ENCODE results near the gene PLXDC2.

The PLXDC2 gene

GRCh38 chr10:20147684-20148083, 331.5 kb downstream of the PLXDC2 start:
- Histone ChIP-seq H3K36me3 (ENCODE audit: control insufficient read depth in 2 of 2, insufficient read depth in 2 of 2, low read length in 2 of 2) (no peaks in the 10 kb centered on the region), H3K27ac (ENCODE audit: low read length) (no peak overlapping the region), H3K4me1 (ENCODE audit: control insufficient read depth, insufficient read depth, low read length) (no peaks in the 10 kb centered on the region), H3K9me3 (ENCODE audit: control insufficient read depth in 2 of 2, low read length in 2 of 2) (no peaks in the 10 kb centered on the region), H3K27me3 (ENCODE audit: control insufficient read depth in 1 of 2, insufficient read depth in 2 of 2, low read length in 2 of 2) (no peaks in the 10 kb centered on the region), H3K4me3 (ENCODE audit: low read length in 2 of 2) (no peak overlapping the region), H3K9ac (ENCODE audit: low read length in 2 of 2) (no peak overlapping the region)

- Histone ChIP-seq H3K36me3 (ENCODE audit: control insufficient read depth in 2 of 2, insufficient read depth in 2 of 2, low read length in 2 of 2) (no peaks in the 10 kb centered on the region), H3K4me1 (ENCODE audit: control insufficient read depth, insufficient read depth, low read length) (no peaks in the 10 kb centered on the region), H3K27me3 (ENCODE audit: control insufficient read depth in 1 of 2, insufficient read depth in 2 of 2, low read length in 2 of 2) (no peaks in the 10 kb centered on the region), H3K4me3 (ENCODE audit: low read length in 2 of 2) (no peak overlapping the region), H3K9ac (ENCODE audit: low read length in 2 of 2) (no peak overlapping the region), H3K9me3 (ENCODE audit: control insufficient read depth in 2 of 2, low read length in 2 of 2) (no peaks in the 10 kb centered on the region), H3K27ac (ENCODE audit: low read length) (no peak overlapping the region)
Observed at GRCh38 chr10:20156511-20156910, 340.3 kb downstream of the PLXDC2 start.

- Histone ChIP-seq H3K27me3 (ENCODE audit: control insufficient read depth in 1 of 2, insufficient read depth in 2 of 2, low read length in 2 of 2) (no peaks in the 10 kb centered on the region), H3K36me3 (ENCODE audit: control insufficient read depth in 2 of 2, insufficient read depth in 2 of 2, low read length in 2 of 2) (no peaks in the 10 kb centered on the region), H3K27ac (ENCODE audit: low read length) (no peak overlapping the region), H3K4me1 (ENCODE audit: control insufficient read depth, insufficient read depth, low read length) (no peaks in the 10 kb centered on the region), H3K4me3 (ENCODE audit: low read length in 2 of 2) (no peak overlapping the region), H3K9ac (ENCODE audit: low read length in 2 of 2) (no peak overlapping the region), H3K9me3 (ENCODE audit: control insufficient read depth in 2 of 2, low read length in 2 of 2) (no peaks in the 10 kb centered on the region)
Observed at GRCh38 chr10:20157314-20157713, 341.1 kb downstream of the PLXDC2 start.

GRCh38 chr10:20158086-20158485, 341.9 kb downstream of the PLXDC2 start:
- no peak overlapping the region for H3K4me3 ChIP-seq (ENCODE audit: low read length in 2 of 2)
- no peaks in the 10 kb centered on the region for H3K9me3 ChIP-seq (ENCODE audit: control insufficient read depth in 2 of 2, low read length in 2 of 2)
- H3K27me3 ChIP-seq (ENCODE audit: control insufficient read depth in 1 of 2, insufficient read depth in 2 of 2, low read length in 2 of 2) = no peaks in the 10 kb centered on the region
- no peak overlapping the region for H3K9ac ChIP-seq (ENCODE audit: low read length in 2 of 2)
- no peaks in the 10 kb centered on the region for H3K4me1 ChIP-seq (ENCODE audit: control insufficient read depth, insufficient read depth, low read length)
- no peaks in the 10 kb centered on the region for H3K36me3 ChIP-seq (ENCODE audit: control insufficient read depth in 2 of 2, insufficient read depth in 2 of 2, low read length in 2 of 2)
- no peak overlapping the region for H3K27ac ChIP-seq (ENCODE audit: low read length)

GRCh38 chr10:20162123-20162522, 345.9 kb downstream of the PLXDC2 start:
- Histone ChIP-seq H3K36me3 (ENCODE audit: control insufficient read depth in 2 of 2, insufficient read depth in 2 of 2, low read length in 2 of 2) (peaks cover 0 to 4% of the 10 kb centered on the region in 2 donors), H3K27ac (ENCODE audit: low read length) (no peak overlapping the region), H3K9ac (ENCODE audit: low read length in 2 of 2) (no peak overlapping the region), H3K9me3 (ENCODE audit: control insufficient read depth in 2 of 2, low read length in 2 of 2) (no peaks in the 10 kb centered on the region), H3K27me3 (ENCODE audit: control insufficient read depth in 1 of 2, insufficient read depth in 2 of 2, low read length in 2 of 2) (no peaks in the 10 kb centered on the region), H3K4me1 (ENCODE audit: control insufficient read depth, insufficient read depth, low read length) (no peaks in the 10 kb centered on the region), H3K4me3 (ENCODE audit: low read length in 2 of 2) (no peak overlapping the region)

GRCh38 chr10:20166096-20166675, 350.0 kb downstream of the PLXDC2 start:
- no peak overlapping the region for H3K4me3 ChIP-seq (ENCODE audit: low read length in 2 of 2)
- no peaks in the 10 kb centered on the region for H3K4me1 ChIP-seq (ENCODE audit: control insufficient read depth, insufficient read depth, low read length)
- no peaks in the 10 kb centered on the region for H3K9me3 ChIP-seq (ENCODE audit: control insufficient read depth in 2 of 2, low read length in 2 of 2)
- no peak overlapping the region for H3K9ac ChIP-seq (ENCODE audit: low read length in 2 of 2)
- no peaks in the 10 kb centered on the region for H3K27me3 ChIP-seq (ENCODE audit: control insufficient read depth in 1 of 2, insufficient read depth in 2 of 2, low read length in 2 of 2)
- H3K36me3 ChIP-seq (ENCODE audit: control insufficient read depth in 2 of 2, insufficient read depth in 2 of 2, low read length in 2 of 2) = peaks cover 0 to 4% of the 10 kb centered on the region in 2 donors
- H3K27ac ChIP-seq (ENCODE audit: low read length) = no peak overlapping the region

GRCh38 chr10:20170661-20171060, 354.4 kb downstream of the PLXDC2 start:
- Histone ChIP-seq H3K9me3 (ENCODE audit: control insufficient read depth in 2 of 2, low read length in 2 of 2) (no peaks in the 10 kb centered on the region), H3K27ac (ENCODE audit: low read length) (no peak overlapping the region), H3K4me3 (ENCODE audit: low read length in 2 of 2) (no peak overlapping the region), H3K9ac (ENCODE audit: low read length in 2 of 2) (no peak overlapping the region), H3K4me1 (ENCODE audit: control insufficient read depth, insufficient read depth, low read length) (no peaks in the 10 kb centered on the region), H3K27me3 (ENCODE audit: control insufficient read depth in 1 of 2, insufficient read depth in 2 of 2, low read length in 2 of 2) (no peaks in the 10 kb centered on the region), H3K36me3 (ENCODE audit: control insufficient read depth in 2 of 2, insufficient read depth in 2 of 2, low read length in 2 of 2) (no peaks in the 10 kb centered on the region)

- H3K36me3 ChIP-seq (ENCODE audit: control insufficient read depth in 2 of 2, insufficient read depth in 2 of 2, low read length in 2 of 2) = no peaks in the 10 kb centered on the region
- no peaks in the 10 kb centered on the region for H3K9me3 ChIP-seq (ENCODE audit: control insufficient read depth in 2 of 2, low read length in 2 of 2)
- no peaks in the 10 kb centered on the region for H3K27me3 ChIP-seq (ENCODE audit: control insufficient read depth in 1 of 2, insufficient read depth in 2 of 2, low read length in 2 of 2)
- no peak overlapping the region for H3K27ac ChIP-seq (ENCODE audit: low read length)
- no peak overlapping the region for H3K9ac ChIP-seq (ENCODE audit: low read length in 2 of 2)
- no peaks in the 10 kb centered on the region for H3K4me1 ChIP-seq (ENCODE audit: control insufficient read depth, insufficient read depth, low read length)
- H3K4me3 ChIP-seq (ENCODE audit: low read length in 2 of 2) = no peak overlapping the region
Observed at GRCh38 chr10:20173046-20173445, 356.8 kb downstream of the PLXDC2 start.

GRCh38 chr10:20175719-20176118, 359.5 kb downstream of the PLXDC2 start:
- Histone ChIP-seq H3K27ac (ENCODE audit: low read length) (no peak overlapping the region), H3K4me3 (ENCODE audit: low read length in 2 of 2) (no peak overlapping the region), H3K9ac (ENCODE audit: low read length in 2 of 2) (no peak overlapping the region), H3K9me3 (ENCODE audit: control insufficient read depth in 2 of 2, low read length in 2 of 2) (no peaks in the 10 kb centered on the region), H3K4me1 (ENCODE audit: control insufficient read depth, insufficient read depth, low read length) (no peaks in the 10 kb centered on the region), H3K27me3 (ENCODE audit: control insufficient read depth in 1 of 2, insufficient read depth in 2 of 2, low read length in 2 of 2) (no peaks in the 10 kb centered on the region), H3K36me3 (ENCODE audit: control insufficient read depth in 2 of 2, insufficient read depth in 2 of 2, low read length in 2 of 2) (no peaks in the 10 kb centered on the region)

GRCh38 chr10:20180766-20181165, 364.5 kb downstream of the PLXDC2 start:
- H3K4me1 ChIP-seq (ENCODE audit: control insufficient read depth, insufficient read depth, low read length) = no peaks in the 10 kb centered on the region
- H3K27me3 ChIP-seq (ENCODE audit: control insufficient read depth in 1 of 2, insufficient read depth in 2 of 2, low read length in 2 of 2) = no peaks in the 10 kb centered on the region
- no peaks in the 10 kb centered on the region for H3K9me3 ChIP-seq (ENCODE audit: control insufficient read depth in 2 of 2, low read length in 2 of 2)
- H3K27ac ChIP-seq (ENCODE audit: low read length) = no peak overlapping the region
- H3K36me3 ChIP-seq (ENCODE audit: control insufficient read depth in 2 of 2, insufficient read depth in 2 of 2, low read length in 2 of 2) = no peaks in the 10 kb centered on the region
- H3K9ac ChIP-seq (ENCODE audit: low read length in 2 of 2) = no peak overlapping the region
- no peak overlapping the region for H3K4me3 ChIP-seq (ENCODE audit: low read length in 2 of 2)

GRCh38 chr10:20181434-20181833, 365.2 kb downstream of the PLXDC2 start:
- Histone ChIP-seq H3K9ac (ENCODE audit: low read length in 2 of 2) (no peak overlapping the region), H3K27ac (ENCODE audit: low read length) (no peak overlapping the region), H3K9me3 (ENCODE audit: control insufficient read depth in 2 of 2, low read length in 2 of 2) (no peaks in the 10 kb centered on the region), H3K4me1 (ENCODE audit: control insufficient read depth, insufficient read depth, low read length) (no peaks in the 10 kb centered on the region), H3K36me3 (ENCODE audit: control insufficient read depth in 2 of 2, insufficient read depth in 2 of 2, low read length in 2 of 2) (no peaks in the 10 kb centered on the region), H3K27me3 (ENCODE audit: control insufficient read depth in 1 of 2, insufficient read depth in 2 of 2, low read length in 2 of 2) (no peaks in the 10 kb centered on the region), H3K4me3 (ENCODE audit: low read length in 2 of 2) (no peak overlapping the region)
